ENCODE results near the gene ABCB7.
"Not testable (repeated sequence)": the region's sequence is repeated elsewhere in the genome, so short reads cannot be mapped to it uniquely, and the experiment has no call there.

ABCB7 gene

GRCh38 chrX:75155827-75156525 is at the start of gene ABCB7:
TSS of gene ABCB7 (minus strand) at chrX:75156283. CDS start at chrX:75156272, 11 bp downstream.
- DNase-seq, result no peak

GRCh38 chrX:75188415-75189206 is 32.5 kb upstream of the ABCB7 start:
- DNase-seq, result not testable (repeated sequence)

- DNase-seq, result no peak
Observed at GRCh38 chrX:75181721-75182120, 25.6 kb upstream of the ABCB7 start.

DNA sequence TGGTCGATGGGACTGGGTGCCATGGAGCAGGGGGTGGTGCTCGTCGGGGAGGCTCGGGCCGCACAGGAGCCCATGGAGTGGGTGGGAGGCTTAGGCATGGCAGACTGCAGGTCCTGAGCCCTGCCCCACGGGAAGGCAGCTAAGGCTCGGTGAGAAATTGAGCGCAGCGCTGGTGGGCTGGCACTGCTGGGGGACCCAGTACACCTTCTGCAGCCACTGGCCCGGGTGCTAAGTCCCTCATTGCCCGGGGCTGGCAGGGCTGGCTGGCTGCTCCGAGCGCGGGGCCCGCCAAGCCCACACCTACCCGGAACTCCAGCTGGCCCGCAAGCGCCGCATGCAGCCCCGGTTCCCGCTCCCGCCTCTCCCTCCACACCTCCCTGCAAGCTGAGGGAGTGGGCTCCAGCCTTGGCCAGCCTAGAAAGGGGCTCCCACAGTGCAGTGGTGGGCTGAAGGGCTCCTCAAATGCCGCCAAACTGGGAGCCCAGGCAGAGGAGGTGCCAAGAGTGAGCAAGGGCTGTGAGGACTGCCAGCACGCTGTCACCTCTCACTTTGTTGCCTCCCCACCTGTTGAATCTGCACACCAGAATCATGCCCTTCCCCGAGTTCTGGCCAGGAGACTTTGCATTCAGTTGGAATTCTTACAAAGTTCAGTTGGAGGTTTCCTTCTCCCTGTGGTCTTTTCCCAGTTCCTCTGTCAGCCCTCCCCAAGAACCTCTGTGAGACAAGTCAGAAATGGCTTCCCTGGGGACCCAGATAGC is 23.6 kb upstream of the ABCB7 start:
- not testable (repeated sequence) for DNase-seq

GRCh38 chrX:75172257-75172890 is 16.3 kb upstream of the ABCB7 start:
- not testable (repeated sequence) for DNase-seq

GRCh38 chrX:75158054-75158453 is 2.0 kb upstream of the ABCB7 start:
- no peak for DNase-seq

- no peak for DNase-seq
Observed at GRCh38 chrX:75156531-75156945, 455 bp upstream of the ABCB7 start.

- no peak for DNase-seq
Observed at GRCh38 chrX:75155447-75155826, 646 bp downstream of the ABCB7 start.

- no peak for DNase-seq
Observed at GRCh38 chrX:75154871-75155270, 1.2 kb downstream of the ABCB7 start.

GRCh38 chrX:75151827-75152592 is 4.1 kb downstream of the ABCB7 start:
- no peak for DNase-seq

GRCh38 chrX:75149654-75150053 is 6.4 kb downstream of the ABCB7 start:
- DNase-seq, result no peak

- no peak for DNase-seq
Observed at GRCh38 chrX:75132672-75133071, 23.4 kb downstream of the ABCB7 start.

GRCh38 chrX:75131973-75132627 is 24.0 kb downstream of the ABCB7 start:
- no peak for DNase-seq

- not testable (repeated sequence) for DNase-seq
Observed at GRCh38 chrX:75129069-75129468, 27.0 kb downstream of the ABCB7 start.

DNA sequence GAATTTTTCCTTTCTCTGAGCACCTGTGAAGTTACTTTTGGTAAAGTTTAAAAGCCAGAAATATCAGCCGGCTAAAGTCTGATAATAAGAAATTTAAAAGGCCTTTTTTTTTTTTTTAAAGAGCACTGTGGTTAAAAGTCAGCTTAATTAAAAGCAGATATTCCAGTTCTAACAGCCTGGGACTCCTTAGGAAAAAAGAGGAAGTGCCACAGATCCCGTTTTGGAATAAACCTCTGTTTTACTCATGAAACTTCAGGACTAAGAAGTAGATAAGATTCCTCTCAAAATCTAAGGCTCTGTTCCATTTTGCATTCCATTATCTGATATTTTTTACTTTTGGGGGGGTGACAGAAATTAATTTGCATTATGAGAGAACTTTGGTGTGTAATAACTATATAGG is 37.8 kb downstream of the ABCB7 start:
- no peak for DNase-seq

DNA sequence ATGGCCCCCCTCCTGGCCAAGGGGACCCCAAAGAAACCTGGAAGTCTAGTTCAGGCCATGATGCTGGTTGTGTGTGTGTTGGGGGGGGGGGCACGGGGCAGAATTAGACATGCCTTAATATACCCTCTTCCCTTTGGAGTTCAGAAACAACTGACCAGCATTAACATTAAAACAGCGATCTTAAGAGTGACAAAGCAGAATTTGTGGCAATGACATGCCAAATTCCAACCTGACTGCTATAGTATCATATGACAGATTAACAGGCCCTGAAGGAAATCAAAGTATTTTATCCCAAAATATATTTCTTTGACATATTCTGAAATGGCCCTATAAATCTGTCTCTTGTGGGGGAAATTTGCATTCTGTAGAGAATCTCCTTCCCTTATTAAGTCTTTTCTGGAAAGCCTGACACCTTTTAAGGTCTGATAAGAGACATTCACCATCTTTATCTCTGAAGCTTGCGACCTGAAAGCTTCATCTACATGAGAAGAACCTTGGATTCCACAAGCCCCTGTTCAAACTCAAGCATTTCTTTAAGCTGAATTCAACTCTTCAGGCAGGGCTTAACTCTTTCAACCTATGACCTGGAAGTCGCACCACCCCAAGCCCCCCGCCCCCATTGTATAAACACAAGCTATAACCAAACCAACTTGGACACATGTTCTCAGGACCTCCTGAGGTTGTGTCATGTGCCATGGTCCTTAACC is 40.2 kb downstream of the ABCB7 start:
- DNase-seq, result no peak

- no peak for DNase-seq
Observed at GRCh38 chrX:75114638-75115037, 41.4 kb downstream of the ABCB7 start.

GRCh38 chrX:75113664-75114063 is 42.4 kb downstream of the ABCB7 start:
- no peak for DNase-seq

DNA sequence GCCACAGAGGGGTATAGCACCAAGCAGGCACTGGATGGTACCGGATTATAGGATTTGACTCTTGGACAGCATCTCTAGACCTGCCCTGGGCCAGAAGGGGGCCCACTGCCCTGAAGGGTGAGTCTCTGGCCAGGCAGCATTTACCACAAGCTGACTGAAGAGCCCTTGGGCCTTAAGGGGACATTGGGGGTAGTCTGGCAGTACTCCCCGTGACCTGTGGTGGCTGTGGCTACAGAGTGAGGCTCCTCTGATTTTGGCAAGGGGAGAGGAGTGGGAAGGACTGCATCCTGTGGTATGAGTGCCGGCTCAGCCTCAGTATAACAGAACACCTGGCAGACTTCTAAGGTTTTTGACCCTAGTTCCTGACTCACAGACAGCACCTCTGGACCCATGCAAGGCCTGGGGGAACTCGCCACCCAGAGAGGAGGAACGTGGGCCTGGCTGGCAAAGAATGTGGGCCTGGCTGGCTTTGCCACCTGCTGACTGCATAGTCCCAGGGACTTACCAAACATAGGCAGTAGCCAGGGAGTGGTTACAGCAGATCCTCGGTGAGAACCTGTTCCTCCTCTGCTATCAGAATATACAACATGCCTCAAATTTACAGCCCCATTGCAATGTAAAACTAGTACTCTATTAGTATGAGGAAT is 48.1 kb downstream of the ABCB7 start:
- no peak for DNase-seq

GRCh38 chrX:75106772-75107171 is 49.3 kb downstream of the ABCB7 start:
- no peak for DNase-seq

- no peak for DNase-seq
Observed at GRCh38 chrX:75096331-75096730, 59.8 kb downstream of the ABCB7 start.

All from 8988T (cell line).